ENCODE results near the gene SREBF2. TPM values are rescaled to one million over a fixed set of nuclear protein-coding genes. Genes with fewer than 3 reads are reported as not detected.

Gene SREBF2
- total RNA-seq, 6 experiments from 2014 or later, result 29.3 to 42.1 (median 37.6) TPM

- TF ChIP-seq CTCF (IDR thresholded peaks at IDR 0.05), result no peak
- peaks cover 27% of the 10 kb centered on the region for H3K4me1 Mint-ChIP-seq (ENCODE audit: low read depth)
- no peaks in the 10 kb centered on the region for H3K36me3 Mint-ChIP-seq (ENCODE audit: low read depth)
- DNase-seq, result peak; percentile 72
- H3K27ac Mint-ChIP-seq, result peak within 1 kb of the TSS; percentile 91
- H3K4me3 Mint-ChIP-seq, result peak within 1 kb of the TSS; percentile 90
- H3K27me3 Mint-ChIP-seq (ENCODE audit: insufficient read depth), result no peaks in the 10 kb centered on the region
- H3K9me3 Mint-ChIP-seq, result no peaks in the 10 kb centered on the region
These were observed 32.4 kb upstream of the SREBF2 start, which contains the start of gene CCDC134 for GRCh38 chr22:41800348-41801146. Gene CCDC134, plus strand, starts transcription at chr22:41800679. Its CDS starts 8,212 bp downstream, at chr22:41808891.

GRCh38 chr22:41801147-41801819 lies 31.6 kb upstream of the SREBF2 start:
- H3K36me3 Mint-ChIP-seq (ENCODE audit: low read depth), result no peaks in the 10 kb centered on the region
- H3K4me3 Mint-ChIP-seq, result peak overlapping the region; percentile 90
- peaks cover 27% of the 10 kb centered on the region for H3K4me1 Mint-ChIP-seq (ENCODE audit: low read depth)
- H3K9me3 Mint-ChIP-seq, result no peaks in the 10 kb centered on the region
- H3K27me3 Mint-ChIP-seq (ENCODE audit: insufficient read depth), result no peaks in the 10 kb centered on the region
- peak overlapping the region; percentile 91 for H3K27ac Mint-ChIP-seq
- DNase-seq, result no peak
- TF ChIP-seq CTCF (IDR thresholded peaks at IDR 0.05), result no peak

- Mint-ChIP-seq H3K4me1 (ENCODE audit: low read depth) (peaks cover 27% of the 10 kb centered on the region), H3K9me3 (no peaks in the 10 kb centered on the region), H3K27ac (no peak overlapping the region), H3K4me3 (peak overlapping the region; percentile 90), H3K27me3 (ENCODE audit: insufficient read depth) (no peaks in the 10 kb centered on the region), H3K36me3 (ENCODE audit: low read depth) (no peaks in the 10 kb centered on the region)
- TF ChIP-seq CTCF (IDR thresholded peaks at IDR 0.05), result no peak
- DNase-seq, result no peak
These were observed 31.0 kb upstream of the SREBF2 start for GRCh38 chr22:41801886-41802285.

GRCh38 chr22:41805639-41806038 lies 27.3 kb upstream of the SREBF2 start:
- Mint-ChIP-seq H3K27me3 (ENCODE audit: insufficient read depth) (no peaks in the 10 kb centered on the region), H3K4me1 (ENCODE audit: low read depth) (peaks cover 14% of the 10 kb centered on the region), H3K4me3 (no peak overlapping the region), H3K36me3 (ENCODE audit: low read depth) (no peaks in the 10 kb centered on the region), H3K9me3 (no peaks in the 10 kb centered on the region), H3K27ac (no peak overlapping the region)
- no peak for DNase-seq
- TF ChIP-seq CTCF (IDR thresholded peaks at IDR 0.05), result no peak

- no peak overlapping the region for H3K27ac Mint-ChIP-seq
- H3K4me1 Mint-ChIP-seq (ENCODE audit: low read depth), result no peaks in the 10 kb centered on the region; the same call in 1 of the 2 replicates
- TF ChIP-seq CTCF (IDR thresholded peaks at IDR 0.05), result no peak
- no peaks in the 10 kb centered on the region for H3K9me3 Mint-ChIP-seq
- H3K36me3 Mint-ChIP-seq (ENCODE audit: low read depth), result no peaks in the 10 kb centered on the region
- H3K27me3 Mint-ChIP-seq (ENCODE audit: insufficient read depth), result no peaks in the 10 kb centered on the region
- H3K4me3 Mint-ChIP-seq, result no peak overlapping the region
- DNase-seq, result no peak
These were observed 24.5 kb upstream of the SREBF2 start for GRCh38 chr22:41808400-41808799.
